GM12872 (cell line): Measurements from ENCODE around the gene CDK4.
A peak's percentile ranks its signal among the peaks of the same experiment; 100 is the strongest.

Experiments used
- TF ChIP-seq, protein P1 (sequence below): IDR thresholded peaks from 3 replicates; pipeline ENCODE4 v1.5.1; 2011; ENCODE audit warnings: low read depth, mild to moderate bottlenecking, low read length, moderate library complexity; ENCODE audit not compliant: insufficient read depth

The CDK4 gene

DNA sequence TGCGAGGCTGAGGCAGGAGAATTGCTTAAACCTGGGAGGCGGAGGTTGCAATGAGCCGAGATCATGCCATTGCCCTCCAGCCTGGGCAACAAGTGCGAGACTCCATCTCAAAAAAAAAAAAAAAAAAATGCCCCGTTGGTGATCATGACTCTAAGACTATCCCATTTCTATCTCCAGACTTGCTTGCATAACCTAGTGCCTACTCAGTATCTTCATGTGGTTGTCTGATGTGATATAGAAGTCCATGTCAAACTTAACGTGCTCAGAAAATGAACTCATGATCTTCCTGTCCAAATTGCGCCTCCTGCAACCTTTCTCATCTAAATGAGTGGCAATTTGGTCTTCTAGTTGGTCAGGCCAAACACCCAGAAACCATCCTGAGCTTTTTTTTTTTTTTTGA is 25.8 kb upstream of the CDK4 start:
- TF ChIP-seq, protein P1, sequence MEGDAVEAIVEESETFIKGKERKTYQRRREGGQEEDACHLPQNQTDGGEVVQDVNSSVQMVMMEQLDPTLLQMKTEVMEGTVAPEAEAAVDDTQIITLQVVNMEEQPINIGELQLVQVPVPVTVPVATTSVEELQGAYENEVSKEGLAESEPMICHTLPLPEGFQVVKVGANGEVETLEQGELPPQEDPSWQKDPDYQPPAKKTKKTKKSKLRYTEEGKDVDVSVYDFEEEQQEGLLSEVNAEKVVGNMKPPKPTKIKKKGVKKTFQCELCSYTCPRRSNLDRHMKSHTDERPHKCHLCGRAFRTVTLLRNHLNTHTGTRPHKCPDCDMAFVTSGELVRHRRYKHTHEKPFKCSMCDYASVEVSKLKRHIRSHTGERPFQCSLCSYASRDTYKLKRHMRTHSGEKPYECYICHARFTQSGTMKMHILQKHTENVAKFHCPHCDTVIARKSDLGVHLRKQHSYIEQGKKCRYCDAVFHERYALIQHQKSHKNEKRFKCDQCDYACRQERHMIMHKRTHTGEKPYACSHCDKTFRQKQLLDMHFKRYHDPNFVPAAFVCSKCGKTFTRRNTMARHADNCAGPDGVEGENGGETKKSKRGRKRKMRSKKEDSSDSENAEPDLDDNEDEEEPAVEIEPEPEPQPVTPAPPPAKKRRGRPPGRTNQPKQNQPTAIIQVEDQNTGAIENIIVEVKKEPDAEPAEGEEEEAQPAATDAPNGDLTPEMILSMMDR, result no peak

DNA sequence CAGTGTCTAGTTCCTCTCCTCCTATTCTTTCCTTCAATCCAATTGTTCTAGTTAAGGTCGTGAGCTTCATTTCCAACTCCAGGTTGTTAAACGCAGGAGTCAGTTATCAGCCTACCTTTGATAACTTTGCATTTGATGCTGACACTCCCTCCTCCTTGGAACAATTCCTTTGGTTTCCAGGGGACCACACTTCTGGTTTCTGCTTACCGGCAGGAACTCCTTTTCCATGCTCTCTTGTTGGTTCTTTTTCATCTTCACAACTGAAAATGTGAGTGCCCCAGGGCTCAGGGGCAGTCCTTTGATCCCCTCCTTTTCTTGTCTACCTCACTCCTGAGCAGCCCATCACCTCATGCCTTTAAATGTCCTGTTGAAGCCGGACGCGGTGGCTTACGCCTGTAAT is 25.3 kb upstream of the CDK4 start:
- TF ChIP-seq, protein P1, result no peak

DNA sequence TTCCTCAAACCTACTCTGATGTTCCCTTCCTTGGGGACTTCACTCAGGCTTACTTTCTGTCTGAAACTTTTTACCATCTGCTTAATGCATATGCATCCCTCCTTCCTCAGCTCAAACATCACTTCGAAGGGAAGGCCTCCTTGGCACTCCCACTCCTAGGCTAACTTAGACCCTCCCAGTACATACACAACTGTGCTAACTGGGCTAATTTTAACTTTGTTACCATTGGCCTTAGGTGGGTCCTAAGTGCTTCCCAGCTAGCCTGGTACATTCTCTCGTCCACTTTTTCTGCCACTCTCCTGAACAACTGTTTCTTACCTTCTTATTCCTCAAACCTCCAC is 24.1 kb upstream of the CDK4 start:
- TF ChIP-seq, protein P1, result no peak

DNA sequence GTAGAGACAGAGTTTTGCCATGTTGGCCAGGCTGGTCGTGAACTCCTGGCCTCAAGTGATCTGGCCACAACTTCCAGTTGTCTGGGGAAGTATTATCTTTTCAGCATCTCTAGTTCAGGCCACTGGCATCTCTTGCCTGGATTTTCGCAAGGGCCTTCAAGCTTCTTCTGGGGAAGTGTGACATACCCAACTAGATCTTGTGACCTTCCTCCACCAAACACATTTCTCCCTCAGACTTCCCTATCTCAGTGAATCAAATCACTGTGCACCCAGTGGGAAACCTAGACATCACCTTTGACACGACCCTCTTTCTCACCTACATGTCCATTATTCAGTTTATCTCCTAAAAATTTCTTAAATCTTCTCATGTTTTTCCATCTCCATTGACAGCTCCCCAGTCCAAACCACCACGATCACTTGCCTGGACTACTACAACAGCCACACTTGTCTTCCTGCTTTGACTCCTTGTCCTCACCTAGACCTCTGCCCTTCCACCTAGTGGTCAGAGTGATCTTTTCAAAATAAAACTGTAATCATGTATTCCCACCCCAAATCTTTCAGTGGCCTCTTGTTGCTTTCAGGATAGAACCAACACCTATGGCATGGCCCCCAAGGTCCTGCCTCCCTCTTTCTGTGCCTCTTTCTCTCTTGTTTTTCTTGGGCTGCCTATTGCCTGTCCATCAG is 23.6 kb upstream of the CDK4 start:
- TF ChIP-seq, protein P1, result peak; percentile 33; the same call in 1 of the 3 replicates

DNA sequence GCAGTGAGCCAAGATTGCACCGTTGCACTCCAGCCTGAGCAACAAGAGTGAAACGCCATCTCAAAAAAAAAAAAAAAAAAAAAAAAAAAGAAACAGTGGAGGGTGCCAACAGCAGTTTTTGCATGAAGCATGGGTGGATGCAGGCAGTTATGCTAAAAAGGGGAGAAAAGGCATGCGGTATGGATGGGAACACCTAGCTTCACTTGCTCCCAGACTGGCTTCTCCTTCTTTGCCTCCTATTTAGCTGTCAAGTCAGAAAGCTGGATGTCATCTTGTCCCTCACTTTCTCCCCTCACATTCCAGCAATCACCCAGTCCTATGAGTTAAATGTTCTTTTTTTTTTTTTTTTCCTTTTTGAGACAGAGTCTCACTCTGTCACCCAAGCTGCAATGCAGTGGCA is 22.9 kb upstream of the CDK4 start:
- TF ChIP-seq, protein P1, result no peak

DNA sequence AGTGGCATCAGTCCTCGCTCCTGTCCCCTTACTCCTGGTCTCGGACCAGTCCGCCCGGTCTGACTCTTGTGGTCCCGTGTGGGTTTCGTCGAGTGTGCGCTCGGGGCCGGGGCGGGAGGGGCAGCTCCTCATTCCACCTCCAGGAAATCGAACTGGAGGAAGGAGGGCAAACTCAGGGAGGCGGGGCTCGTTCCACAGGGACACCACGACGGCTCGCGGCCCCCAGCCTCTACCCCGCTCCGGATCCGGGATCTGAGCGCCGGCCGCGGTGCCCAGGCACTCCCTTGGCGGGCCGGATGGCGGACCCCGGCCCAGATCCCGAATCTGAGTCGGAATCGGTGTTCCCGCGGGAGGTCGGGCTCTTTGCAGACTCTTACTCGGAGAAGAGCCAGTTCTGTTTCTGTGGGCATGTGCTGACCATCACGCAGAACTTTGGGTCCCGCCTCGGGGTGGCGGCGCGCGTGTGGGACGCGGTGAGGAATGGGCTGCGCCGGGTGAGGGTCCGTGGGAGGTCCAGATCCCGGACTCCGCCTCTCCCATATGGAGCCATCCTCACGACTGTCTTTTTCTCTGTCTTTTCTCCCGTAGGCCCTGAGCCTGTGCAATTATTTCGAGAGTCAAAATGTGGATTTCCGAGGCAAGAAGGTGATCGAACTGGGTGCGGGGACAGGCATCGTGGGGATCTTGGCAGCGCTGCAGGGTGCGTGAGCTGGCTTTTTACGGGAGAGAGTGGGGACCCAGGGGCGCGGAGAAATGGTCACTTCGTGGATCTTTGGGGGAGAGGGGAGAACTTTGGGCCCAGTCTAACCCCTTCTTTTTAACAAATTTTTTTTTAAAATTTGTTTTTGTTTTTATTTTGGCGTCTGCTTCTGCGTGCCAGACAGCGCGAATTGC is 20.6 kb upstream of the CDK4 start, which contains the start of gene EEF1AKMT3:
EEF1AKMT3 (plus strand) TSS at position 186 of the 894 bp plus-strand sequence; CDS start at position 297, 111 bp downstream.
- TF ChIP-seq, protein P1, result no peak

DNA sequence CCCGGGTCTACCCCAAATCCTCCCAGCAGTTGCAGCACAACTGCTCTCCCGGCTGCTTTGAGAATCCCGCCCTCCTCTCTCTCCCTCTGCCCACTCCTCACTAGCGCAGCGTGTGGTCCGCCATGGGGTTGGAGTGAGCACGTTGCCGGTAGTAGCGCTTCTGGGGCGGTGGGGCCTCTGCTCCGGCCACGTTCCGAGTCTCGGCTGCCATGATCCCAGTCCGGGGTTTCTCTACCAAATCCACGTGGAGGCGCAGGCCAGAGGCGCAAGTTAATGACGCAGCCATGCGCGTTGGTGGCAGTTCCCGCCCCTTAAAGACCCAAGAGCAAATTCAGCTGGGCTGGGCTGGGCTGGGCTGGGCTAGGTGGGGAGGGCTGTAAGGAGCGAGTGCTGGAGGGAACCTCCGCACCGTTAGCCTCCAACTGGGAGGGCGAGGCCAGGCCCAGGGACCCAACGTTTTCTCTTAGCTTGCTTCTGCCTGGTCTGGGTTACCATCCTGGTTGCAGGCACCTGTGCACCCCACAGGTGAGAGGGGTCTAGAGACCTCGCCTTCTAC is 19.8 kb upstream of the CDK4 start, which contains the start of gene METTL1:
METTL1 (minus strand) TSS at position 233 of the 556 bp plus-strand sequence; CDS start at position 211, 22 bp downstream.
- TF ChIP-seq, protein P1, result no peak
